Raji (cell line): ENCODE measurements around the gene DGCR2.

Source experiments
- POLR2A ChIP-seq: IDR thresholded peaks from 2 replicates; pipeline ENCODE4 v1.6.1; 2011; ENCODE audit warnings: low read depth, low read length, control low read depth; ENCODE audit not compliant: insufficient read depth

DGCR2 gene

DNA sequence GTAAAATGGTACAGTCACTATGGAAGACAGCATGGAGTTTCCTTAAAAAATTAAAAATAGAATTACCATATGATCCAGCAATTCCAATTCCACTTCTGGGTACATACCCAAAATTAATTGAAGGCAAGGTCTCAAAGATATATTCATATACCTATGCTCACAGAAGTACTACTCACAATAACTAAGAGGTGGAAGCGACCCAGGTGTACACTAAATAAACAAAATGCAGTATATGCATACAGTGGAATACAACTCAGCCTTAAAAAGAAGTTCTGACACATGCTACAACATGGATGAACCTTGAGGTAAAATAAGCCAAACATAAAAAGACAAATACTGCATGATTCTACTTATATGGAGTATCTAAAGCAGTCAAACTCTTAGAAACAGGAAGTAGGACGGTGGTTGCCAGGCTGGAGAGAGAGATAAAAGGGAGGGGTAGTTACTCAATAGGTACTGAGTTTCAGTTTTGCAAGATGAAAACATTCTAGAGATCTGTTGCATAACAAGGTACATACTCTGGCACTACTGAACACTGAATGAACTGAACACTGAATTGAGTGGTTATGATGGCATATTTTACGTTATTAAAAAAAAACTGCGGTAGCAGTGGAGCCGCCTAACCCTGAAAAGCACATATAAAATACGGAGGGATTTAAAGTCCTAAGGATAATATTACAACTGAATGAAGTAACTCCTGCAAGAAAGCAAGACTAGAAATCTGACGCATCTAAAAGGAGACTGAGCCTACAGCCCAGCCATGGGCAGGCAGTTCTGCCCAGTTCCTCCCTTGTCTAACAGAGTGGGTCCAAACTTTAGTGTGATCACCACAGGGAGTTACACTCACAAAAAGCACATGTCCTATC, 12.8 kb downstream of the DGCR2 start:
- TF ChIP-seq POLR2A = no peak

DNA sequence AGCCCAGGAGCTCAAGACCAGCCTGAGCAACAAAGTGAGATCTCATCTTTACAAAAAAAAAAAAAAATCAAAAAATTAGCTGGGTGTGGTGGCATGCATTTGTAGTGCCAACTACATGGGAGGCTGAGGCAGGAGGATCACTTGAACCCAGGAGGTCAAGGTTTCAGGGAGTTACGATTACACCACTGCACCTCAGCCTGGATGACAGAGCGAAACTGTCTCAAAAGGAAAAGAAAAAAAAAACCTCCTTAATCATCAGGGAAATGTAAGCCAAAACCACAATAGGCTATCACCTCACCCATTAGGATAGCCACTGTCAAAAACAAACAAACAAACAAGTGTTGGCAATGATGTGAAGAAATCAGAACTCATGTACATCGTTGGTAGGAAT, 13.4 kb downstream of the DGCR2 start:
- TF ChIP-seq POLR2A = no peak

DNA sequence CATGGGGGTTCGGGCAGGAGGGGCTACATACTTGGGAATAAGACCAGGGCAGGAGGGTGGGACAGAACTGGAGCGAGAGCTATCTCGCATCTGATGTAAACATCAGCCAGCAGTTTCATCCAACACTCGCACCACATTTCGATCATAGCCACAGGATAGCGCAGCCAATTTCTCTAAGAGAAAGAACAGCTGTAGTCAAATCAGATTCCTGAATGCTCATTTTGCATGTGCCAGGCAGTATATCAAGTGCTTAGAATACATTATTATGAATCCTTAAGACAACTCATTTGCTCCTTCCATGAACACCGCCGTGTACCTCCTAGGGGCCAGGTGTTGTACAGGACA, 14.5 kb downstream of the DGCR2 start:
- TF ChIP-seq POLR2A = no peak

DNA sequence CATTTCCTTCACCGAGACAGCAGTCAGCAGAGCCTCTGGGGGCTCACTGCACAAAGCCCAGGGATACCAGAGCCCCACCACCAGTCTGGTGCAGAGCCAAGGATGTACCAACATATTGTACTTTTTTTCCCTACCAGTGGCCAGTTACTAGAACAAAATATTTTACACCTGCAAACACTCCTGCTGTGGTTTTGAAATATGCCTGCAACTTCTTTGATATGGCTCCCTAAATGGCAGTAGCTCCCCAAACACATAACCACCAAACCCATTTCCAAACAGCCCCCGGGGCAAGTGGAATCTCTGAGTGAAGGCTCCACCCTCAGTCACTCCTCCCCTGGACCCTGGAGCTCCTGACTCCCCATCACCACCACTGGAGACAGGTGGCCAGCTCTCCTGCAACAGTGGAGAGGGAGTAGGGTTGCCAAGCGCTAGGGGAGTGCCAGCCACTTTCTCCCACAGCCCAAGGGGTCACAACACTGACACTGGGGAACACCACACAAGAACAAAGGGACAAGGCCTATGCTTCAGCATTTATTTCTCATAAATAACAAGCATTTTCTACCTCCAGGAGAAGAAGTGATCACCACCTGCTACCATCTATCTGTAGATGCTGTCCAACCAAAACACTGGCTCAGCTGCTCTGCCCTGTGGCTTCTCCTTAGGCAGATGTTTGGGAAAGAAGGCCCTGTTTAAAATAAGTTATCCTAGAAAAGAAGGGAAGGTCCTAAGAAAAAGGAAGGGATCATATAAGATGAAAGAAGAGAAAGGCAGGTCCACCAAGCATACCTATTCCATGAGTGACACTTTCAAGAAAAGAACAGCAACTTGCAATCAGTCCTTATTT, 15.1 kb downstream of the DGCR2 start:
- no peak for TF ChIP-seq POLR2A

DNA sequence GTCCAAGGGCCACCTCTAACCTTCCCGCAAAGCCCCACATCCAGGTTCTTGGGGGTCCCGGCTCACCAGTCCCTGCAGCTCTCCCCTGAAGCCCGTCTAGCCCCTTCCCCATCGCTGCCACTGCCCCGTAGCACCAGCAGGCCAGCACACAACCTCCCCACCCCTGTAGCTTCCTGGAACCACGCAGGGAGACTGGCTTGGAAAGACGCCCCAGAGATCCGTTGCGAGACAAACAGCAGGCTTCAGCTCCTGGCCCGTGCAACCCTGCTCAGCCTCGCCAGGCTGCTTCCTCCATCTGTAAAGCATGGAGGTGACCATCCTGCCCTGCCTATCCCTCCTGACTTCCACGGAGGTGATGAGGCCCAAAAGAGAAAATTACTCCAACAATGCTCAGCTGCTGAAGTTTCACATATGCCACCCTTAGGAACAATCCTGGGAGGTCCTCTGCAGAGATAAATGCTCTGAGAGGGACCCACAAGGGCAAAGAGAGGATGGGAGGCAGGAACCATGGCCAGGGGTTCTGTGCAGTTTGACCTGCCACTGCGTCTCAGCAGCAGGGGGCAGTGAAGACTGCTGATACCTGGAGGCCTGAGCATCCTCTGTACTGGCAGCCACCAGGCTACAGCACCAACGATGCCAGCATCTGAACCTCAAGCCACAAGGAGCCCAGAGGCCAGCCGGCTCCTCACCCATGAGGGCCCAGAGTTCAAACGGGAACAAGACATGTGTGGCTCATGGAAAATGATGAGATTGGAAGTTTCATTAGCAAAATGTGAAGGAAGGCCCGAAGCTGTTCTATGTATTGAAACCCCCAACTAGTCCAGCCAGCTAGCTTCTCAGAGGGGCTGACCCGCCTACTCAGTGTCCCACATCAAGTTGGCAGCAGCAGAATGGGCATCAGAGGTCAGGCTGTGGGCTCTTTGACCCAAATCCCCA, 16.1 kb downstream of the DGCR2 start:
- TF ChIP-seq POLR2A = no peak

DNA sequence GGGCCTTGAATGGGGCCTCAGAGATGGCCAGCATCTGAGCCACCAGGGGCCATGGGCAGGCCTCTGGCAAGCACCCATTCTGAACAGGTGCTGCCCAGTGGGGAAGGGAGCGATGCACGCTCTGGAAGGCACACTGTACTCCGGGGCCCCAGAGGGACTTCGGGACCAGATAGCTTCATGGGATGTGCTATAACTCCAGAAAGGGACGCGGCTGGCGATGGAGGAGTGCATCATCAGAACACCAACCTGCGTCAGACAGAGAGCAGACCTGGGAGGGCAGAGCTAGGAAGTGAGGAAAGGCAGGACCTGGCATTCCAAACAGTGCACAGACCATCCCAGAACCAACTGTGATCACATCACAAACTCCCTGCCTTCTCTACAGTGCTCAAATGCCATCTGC, 16.8 kb downstream of the DGCR2 start:
- TF ChIP-seq POLR2A = no peak

DNA sequence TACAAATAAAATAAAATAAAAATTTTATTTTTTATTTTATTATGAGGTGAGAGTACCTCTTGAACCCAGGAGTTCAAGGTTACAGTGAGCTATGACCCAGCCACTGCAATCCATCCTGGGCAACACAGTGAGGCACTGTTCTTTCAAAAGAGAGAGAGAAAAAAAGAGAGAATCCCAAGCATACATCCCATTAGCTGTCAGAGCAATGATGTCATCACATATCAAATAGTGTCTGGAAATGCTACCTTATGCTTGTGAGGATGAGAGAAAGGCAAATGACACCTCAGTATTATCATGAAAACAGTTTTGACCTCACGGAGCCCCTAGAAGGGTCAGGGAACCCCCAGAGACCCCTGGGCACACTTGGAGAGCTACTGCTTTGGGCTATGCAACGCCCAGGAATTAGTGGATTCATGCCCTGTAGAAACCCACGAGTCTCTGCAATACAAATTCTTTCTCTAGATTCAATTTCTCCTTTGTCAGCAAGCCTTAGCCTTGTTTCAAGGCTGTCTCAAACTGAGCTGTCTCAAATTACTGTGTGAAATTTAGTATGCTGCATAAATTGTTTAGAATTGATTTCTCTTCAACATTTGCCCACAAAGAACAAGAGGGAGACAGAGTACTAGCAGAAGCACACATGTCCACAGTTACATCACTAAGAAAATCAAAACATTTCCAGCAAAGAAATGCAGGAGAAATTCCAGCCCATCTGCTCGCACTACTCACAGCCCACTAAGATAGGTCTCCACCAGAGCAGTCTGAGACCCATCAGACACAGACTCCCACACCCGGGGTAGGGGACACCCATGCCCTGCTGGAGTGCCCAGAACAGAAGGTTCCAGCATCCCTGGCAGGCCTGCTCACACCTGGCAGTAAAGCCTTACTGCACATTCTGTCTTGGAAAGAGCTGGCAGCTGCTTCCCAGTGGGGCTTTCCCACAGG, 18.1 kb downstream of the DGCR2 start:
- TF ChIP-seq POLR2A = no peak

DNA sequence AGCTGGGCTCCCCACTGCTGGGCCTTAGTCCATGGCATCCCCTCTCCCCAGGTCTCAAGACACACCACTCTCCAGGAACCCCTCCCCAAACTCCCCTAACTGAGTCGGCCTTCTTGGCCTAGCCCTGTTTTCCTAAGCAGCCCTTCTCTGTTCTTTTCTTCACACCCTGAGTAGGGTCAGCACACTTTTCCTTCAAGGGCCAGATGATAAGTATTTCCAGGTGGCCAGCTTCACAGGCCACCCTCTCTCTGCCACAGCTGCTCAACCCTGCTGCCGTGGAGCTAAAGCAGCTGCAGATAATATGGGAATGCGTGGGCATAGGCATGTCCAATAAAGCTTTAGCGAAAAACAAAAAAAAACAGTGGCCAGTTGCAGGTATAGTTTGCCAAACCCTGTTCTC, 24.1 kb downstream of the DGCR2 start:
- no peak for TF ChIP-seq POLR2A

DNA sequence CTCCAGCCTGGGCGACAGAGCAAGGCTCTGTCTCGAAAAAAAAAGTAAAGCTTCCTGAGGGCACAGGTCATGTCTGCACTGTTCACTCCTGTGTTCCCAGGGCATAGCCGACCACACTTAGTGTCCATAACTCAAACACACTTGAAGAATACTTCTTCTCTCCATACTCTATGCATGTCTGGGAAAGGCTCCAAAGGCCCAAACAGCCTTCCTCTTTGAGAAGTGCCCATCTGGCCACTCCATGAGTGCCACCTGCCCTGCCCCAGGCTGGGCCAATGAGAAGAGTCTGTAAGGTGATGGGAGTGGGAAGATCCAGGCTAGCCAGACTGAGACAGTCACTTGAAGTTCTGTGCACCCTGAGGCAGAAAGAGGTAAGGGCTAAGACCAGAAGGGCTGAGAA, 24.7 kb downstream of the DGCR2 start:
- TF ChIP-seq POLR2A = no peak

DNA sequence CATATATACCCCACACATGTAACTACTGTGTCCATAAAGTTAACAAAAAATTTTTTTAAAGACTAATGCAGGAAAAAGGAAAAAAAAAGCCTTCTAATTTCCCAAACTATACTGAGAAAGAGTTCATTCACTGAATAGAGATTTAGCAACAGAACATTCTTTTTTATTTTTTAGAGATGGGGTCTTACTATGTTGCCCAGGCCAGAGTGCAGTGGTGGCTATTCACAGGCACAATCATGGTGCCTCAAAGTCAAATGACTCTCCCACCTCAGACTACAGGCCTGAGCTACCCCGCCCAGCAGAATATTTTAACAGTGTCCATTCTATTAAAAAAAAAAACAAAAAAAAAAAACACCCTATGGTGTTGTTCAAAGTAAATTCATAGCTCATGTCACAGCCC, 25.7 kb downstream of the DGCR2 start:
- TF ChIP-seq POLR2A = no peak

DNA sequence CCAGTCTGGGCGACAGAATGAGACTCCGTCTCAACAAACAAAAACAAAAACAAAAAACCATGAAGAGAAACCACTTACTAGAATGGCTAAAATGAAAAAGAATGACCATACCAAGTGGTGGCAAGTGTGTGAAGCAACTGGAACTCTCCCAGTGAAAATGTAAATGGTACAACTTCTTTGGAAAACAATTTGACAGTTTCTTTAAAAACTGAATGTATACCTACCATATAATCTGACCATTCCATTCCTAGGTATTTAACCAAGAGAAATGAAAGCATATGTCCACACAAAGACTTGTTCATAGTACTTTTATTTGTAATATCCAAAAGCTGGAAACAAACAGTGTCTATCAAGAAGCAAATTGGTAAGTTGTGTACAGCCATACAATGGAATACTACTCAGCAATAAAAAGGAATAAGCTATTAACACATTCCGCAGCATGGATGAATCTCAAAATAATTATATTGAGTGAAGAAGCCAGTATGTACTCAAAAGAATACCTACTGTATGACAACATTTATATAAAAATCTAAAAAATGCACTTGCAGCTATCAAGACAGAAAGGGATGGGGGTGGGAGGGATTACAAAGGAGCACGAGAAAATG, 27.7 kb downstream of the DGCR2 start:
- no peak for TF ChIP-seq POLR2A

DNA sequence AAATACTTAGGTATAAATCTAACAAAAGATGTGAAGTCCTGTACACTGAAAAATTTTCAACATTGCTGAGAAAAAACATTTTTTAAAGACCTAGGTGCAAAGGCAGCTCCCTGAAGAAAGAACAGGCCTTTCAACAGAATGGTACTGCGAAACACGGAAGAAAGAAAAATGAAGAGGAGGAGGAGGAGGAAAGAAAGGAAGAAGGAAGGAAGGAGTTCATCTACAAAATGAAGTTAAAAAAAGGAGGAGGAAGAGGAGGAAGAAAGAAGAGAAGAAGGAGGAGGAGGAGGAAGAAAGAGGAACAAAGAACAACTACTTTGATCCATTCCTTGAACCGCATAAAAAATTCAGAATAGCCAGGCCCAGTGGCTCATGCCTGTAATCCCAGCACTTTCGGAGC, 29.5 kb downstream of the DGCR2 start:
- no peak for TF ChIP-seq POLR2A

DNA sequence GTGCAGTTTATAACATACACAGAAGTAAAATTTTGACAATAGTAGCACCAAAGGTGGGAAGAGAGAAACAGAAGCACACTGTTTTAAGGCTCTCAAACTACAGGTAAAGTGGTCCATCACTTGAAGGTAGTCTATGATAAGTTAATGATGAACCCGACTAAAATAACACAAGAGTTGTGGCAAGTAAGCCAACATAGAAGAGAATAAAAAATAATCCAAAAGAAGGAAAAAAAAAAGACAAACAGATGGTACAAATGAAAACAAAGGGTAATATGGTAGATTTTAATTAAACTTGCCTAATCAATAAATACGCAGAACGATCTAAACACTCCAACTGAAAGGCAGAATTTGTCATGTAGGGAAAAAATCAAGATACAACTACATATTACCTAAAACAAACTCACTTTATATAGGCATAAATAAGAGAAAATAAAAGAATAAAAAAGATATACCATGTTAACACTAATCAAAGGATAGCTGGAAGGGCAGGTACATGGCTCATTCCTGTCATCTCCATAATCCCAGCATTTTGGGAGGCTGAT, 31.6 kb downstream of the DGCR2 start:
- TF ChIP-seq POLR2A = no peak

DNA sequence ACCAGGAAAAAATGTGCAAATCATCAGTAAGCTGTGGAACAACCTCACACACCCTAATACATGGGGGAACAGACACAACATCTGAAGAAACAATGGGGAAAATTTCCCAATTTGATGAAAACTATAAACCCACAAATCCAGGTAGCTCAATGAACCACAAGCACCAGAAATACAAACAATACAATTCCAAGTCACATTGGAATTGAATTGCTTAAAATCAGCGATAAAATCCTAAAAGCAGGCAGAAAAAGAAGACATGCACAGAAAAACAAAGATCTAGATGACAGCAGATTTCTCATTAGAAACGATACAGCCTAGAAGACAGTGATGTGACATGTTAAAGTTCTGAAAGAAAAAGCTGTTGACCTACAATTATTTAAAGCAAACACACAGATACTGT, 32.0 kb downstream of the DGCR2 start:
- no peak for TF ChIP-seq POLR2A
